Endodermal cell (in vitro differentiated cells): ENCODE measurements around the gene LHFPL2. TPM values are rescaled to one million over a fixed set of nuclear protein-coding genes. Genes with fewer than 3 reads are reported as not detected.

ENCODE experiments used
- DNase-seq: peaks from one replicate; pipeline ENCODE4 v3.0.0-alpha.2; 2017
- H3K27ac ChIP-seq: 2 replicates; pipeline ENCODE4 v1.5.1; 2013; ENCODE audit warnings: mild to moderate bottlenecking, low read depth, low read length, moderate library complexity
- H3K27me3 ChIP-seq: 2 replicates; pipeline ENCODE4 v1.6.1; 2013; ENCODE audit warnings: mild to moderate bottlenecking, low read length, moderate library complexity; ENCODE audit not compliant: insufficient read depth, control insufficient read depth, poor library complexity, severe bottlenecking
- H3K36me3 ChIP-seq: 2 replicates; pipeline ENCODE4 v1.7.0; 2013; ENCODE audit warnings: mild to moderate bottlenecking, low read length, moderate library complexity; ENCODE audit not compliant: control insufficient read depth, insufficient read depth
- H3K4me1 ChIP-seq: one replicate; pipeline ENCODE4 v1.7.0; 2013; ENCODE audit warnings: low read length; ENCODE audit not compliant: control insufficient read depth, insufficient read depth
- H3K4me3 ChIP-seq: 2 replicates; pipeline ENCODE4 v1.5.1; 2013; ENCODE audit warnings: mild to moderate bottlenecking, low read length, moderate library complexity
- H3K9ac ChIP-seq: 2 replicates; pipeline ENCODE4 v1.6.1; 2013; ENCODE audit warnings: mild to moderate bottlenecking, low read length, moderate library complexity; ENCODE audit not compliant: poor library complexity, severe bottlenecking; ENCODE audit errors: extremely low read depth
- H3K9me3 ChIP-seq: 2 replicates; pipeline ENCODE4 v1.6.1; 2013; ENCODE audit warnings: mild to moderate bottlenecking, low read length, moderate library complexity; ENCODE audit not compliant: control insufficient read depth
- H3K27ac Mint-ChIP-seq: 2 replicates; pipeline ENCODE4 v1.8.0; 2020; ENCODE audit warnings: mixed read lengths
- H3K27me3 Mint-ChIP-seq: 2 replicates; pipeline ENCODE4 v1.8.0; 2021; ENCODE audit warnings: mild to moderate bottlenecking, mixed read lengths; ENCODE audit not compliant: insufficient read depth
- H3K36me3 Mint-ChIP-seq: 2 replicates; pipeline ENCODE4 v1.8.0; 2020; ENCODE audit warnings: low read depth, mixed read lengths
- H3K4me1 Mint-ChIP-seq: 2 replicates; pipeline ENCODE4 v1.8.0; 2020; ENCODE audit warnings: mixed read lengths
- H3K4me3 Mint-ChIP-seq: 2 replicates; pipeline ENCODE4 v1.8.0; 2020; ENCODE audit warnings: mild to moderate bottlenecking, moderate library complexity, mixed read lengths
- H3K9me3 Mint-ChIP-seq: 2 replicates; pipeline ENCODE4 v1.8.0; 2020; ENCODE audit warnings: mild to moderate bottlenecking, mixed read lengths
- CTCF ChIP-seq: fragments of 200-600 bp; sonication (generic); conservative IDR thresholded peaks from 2 replicates; pipeline ENCODE4 v1.5.0; 2021; ENCODE audit warnings: antibody characterized with exemption, mild to moderate bottlenecking
- WGBS, 2 experiments: methylation state at CpG; one replicate each; pipeline versions ENCODE4 v1.1.5 to v1.1.7; 2013; ENCODE audit warnings: missing lambda C conversion rate in 2 of 2, mixed read lengths in 1 of 2; ENCODE audit not compliant: insufficient coverage in 1 of 2, insufficient read length in 1 of 2; 5-methylcytosine and 5-hydroxymethylcytosine counted together
- total RNA-seq, 2 donors: library from RNA; stranded (reverse); fragmentation: NEBNext Ultra II Directional in 1 of 2; extraction: Animal tissue kit (Norgen Biotek cat#: 25700) in 1 of 2; gene quantifications; 2 replicates in 1 of 2; 3 replicates in 1 of 2; pipeline ENCODE4 v1.2.1, GENCODE V29; 2021

LHFPL2 gene
- total RNA-seq, 2 donors from 2014 or later, result 136 to 238 TPM

DNA sequence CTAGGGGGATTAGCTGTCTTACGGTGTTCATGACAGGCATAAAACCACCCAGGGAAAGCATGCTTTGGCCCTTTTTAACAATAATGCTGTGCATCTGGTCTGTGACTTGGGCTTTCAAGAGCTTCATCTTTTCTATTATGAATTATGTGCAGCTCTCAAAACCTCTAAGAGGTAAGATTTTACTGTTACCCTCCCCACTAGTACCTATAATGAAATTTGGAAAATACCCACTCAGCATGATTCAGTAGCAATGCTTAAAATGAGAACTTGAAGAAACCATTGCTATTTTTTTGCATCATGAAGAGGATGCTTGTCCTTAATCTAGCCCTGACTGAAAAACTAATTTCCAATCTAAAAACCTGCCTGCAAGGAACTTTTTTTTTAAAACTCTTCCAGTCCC is 5.8 kb upstream of the LHFPL2 start:
- WGBS, 2 experiments, result 88 to 98% methylated on average over 1 of the region's 1 CpG
- H3K9ac ChIP-seq, result no peak overlapping the region
- H3K27me3 Mint-ChIP-seq, result no peaks in the 10 kb centered on the region

DNA sequence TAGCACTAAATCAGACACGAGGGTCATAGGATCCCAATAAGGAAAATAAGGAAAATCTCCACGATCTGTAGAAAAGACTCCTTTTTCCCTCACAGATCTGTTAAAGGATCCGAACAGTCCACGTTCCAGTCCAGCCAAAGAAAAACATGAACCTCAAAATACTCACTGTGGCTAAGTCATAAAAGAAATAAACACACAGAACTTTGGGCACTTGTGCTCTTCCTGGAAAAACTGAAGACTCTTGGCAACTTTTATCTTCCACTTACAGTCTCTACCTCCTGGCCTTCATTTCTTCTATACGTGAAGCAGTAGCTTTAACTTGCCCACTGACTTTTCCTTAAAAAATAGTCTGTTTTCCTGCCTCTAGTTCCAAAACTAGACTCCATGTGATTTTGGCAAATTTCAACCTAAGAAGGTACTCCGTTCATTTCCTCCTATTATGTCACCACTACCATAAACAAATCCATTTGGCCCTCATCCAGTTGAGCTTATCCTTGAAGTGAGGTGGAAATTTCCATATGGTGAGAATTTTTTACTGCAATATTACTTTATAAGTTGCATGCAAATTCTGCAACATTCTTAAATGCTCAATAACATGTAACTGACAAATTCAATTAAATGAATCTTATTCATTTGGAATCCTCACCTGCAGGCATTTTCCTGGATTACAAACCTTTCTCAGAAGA is 5.3 kb upstream of the LHFPL2 start:
- no peak overlapping the region for H3K9ac ChIP-seq
- no peaks in the 10 kb centered on the region for H3K9me3 ChIP-seq
- no peak overlapping the region for H3K4me3 ChIP-seq
- Mint-ChIP-seq H3K4me1 (peaks cover 11% of the 10 kb centered on the region), H3K4me3 (no peak overlapping the region), H3K27ac (no peak overlapping the region), H3K27me3 (no peaks in the 10 kb centered on the region), H3K9me3 (peaks cover 1% of the 10 kb centered on the region), H3K36me3 (no peaks in the 10 kb centered on the region)
- 74 to 78% methylated on average over 6 of the region's 6 CpGs for WGBS, 2 experiments
- no peak for TF ChIP-seq CTCF
- H3K27ac ChIP-seq, result no peak overlapping the region
- no peaks in the 10 kb centered on the region for H3K27me3 ChIP-seq
- H3K4me1 ChIP-seq, result no peaks in the 10 kb centered on the region
- DNase-seq, result no peak
- H3K36me3 ChIP-seq, result no peaks in the 10 kb centered on the region

More for the DNA sequence above, 5.8 kb upstream of the LHFPL2 start:
- no peak for TF ChIP-seq CTCF
- Histone ChIP-seq H3K4me1 (no peaks in the 10 kb centered on the region), H3K27ac (no peak overlapping the region), H3K4me3 (no peak overlapping the region), H3K27me3 (no peaks in the 10 kb centered on the region), H3K9me3 (no peaks in the 10 kb centered on the region), H3K36me3 (no peaks in the 10 kb centered on the region)
- no peak overlapping the region for H3K4me3 Mint-ChIP-seq
- DNase-seq, result no peak
- peaks cover 15% of the 10 kb centered on the region for H3K4me1 Mint-ChIP-seq
- no peaks in the 10 kb centered on the region for H3K36me3 Mint-ChIP-seq
- peaks cover 1% of the 10 kb centered on the region for H3K9me3 Mint-ChIP-seq
- H3K27ac Mint-ChIP-seq, result no peak overlapping the region

DNA sequence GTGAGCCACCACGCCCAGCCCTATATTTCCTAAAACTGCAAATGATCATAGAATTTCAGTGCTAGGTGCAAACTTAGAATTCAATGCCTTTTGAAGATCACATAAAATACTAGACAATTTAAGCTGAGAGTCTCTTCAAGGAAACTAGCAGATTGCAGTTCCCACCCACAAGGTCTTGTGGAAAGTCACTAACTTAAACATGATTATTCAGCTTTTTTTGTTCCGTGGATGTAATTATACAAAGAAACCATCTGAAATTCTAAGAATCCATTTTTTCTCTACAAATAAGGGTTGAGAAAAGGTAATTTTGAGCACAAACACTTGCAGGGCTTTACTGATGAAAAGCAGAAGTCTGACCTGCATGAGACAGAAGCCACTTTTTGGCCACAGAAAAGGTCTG is 4.5 kb upstream of the LHFPL2 start:
- DNase-seq, result no peak
- H3K4me1 Mint-ChIP-seq, result peaks cover 11% of the 10 kb centered on the region

More for the DNA sequence above, 4.5 kb upstream of the LHFPL2 start:
- no peaks in the 10 kb centered on the region for H3K9me3 ChIP-seq
- H3K4me3 ChIP-seq, result no peak overlapping the region
- Mint-ChIP-seq H3K9me3 (peaks cover 1% of the 10 kb centered on the region), H3K27me3 (no peaks in the 10 kb centered on the region), H3K27ac (no peak overlapping the region), H3K4me3 (no peak overlapping the region), H3K36me3 (no peaks in the 10 kb centered on the region)
- no peak for TF ChIP-seq CTCF
- no peaks in the 10 kb centered on the region for H3K4me1 ChIP-seq
- H3K9ac ChIP-seq, result no peak overlapping the region
- no peaks in the 10 kb centered on the region for H3K27me3 ChIP-seq
- WGBS, 2 experiments, result 96 to 100% methylated on average over 1 to 2 of the region's 2 CpGs
- no peaks in the 10 kb centered on the region for H3K36me3 ChIP-seq
- H3K27ac ChIP-seq, result no peak overlapping the region
